CD4-positive, alpha-beta T cell treated with Interleukin-15 for 1 hour (primary cell): ENCODE data around the gene ITPRIP.
A peak's percentile ranks its signal among the peaks of the same experiment; 100 is the strongest.

ENCODE experiments used
- DNase-seq: peaks from one replicate; pipeline ENCODE4 v3.0.0-alpha.2; 2020

The ITPRIP gene

DNA sequence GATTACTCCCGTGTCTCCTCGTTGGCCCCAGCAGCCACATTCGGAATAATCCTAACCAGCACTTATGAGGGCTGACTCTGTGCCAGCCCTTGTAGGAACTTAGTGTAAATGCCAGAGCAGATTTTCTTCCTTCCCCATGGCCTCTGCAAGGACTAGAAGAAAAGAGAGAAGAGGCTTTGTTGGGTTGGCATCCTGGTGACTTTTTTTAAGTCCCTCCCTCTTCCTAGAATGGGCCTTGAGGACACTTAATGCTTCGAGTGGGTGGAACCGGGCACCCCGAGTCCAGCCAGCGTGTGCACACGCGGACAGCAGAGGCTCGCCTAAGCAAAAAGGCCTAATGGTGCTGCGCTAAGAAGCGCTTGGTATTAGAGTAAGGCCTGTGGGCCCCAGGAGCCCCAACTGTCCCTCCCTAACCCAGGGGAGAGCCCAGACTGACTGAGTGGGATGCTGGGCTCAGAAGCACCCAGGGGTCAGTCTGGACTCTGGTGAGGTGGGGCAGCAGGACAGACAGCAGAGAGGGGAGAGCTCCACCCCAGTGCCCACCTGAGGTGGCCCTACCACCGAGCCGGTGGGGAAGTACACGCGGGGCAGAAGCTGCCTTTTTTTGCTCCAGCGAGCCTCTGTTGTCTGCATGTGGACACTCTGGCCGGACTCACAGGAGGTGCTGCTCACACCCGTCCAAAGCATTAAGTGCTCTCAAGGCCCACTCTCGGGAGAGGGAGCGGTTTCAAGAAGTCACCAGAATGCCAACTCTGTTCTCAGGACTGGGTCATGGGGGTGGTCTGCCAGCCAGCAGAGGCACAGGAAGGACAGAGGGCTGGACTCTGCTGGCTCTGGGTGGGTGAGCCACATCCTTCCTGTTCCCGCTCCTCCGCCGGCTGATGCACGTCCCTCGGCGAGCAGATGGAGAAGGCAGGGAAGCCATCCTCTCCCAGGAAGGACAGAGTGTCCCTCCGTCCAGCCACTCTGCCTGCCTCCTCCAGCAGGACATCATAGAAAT lies 12.5 kb downstream of the ITPRIP start:
- no peak for DNase-seq

DNA sequence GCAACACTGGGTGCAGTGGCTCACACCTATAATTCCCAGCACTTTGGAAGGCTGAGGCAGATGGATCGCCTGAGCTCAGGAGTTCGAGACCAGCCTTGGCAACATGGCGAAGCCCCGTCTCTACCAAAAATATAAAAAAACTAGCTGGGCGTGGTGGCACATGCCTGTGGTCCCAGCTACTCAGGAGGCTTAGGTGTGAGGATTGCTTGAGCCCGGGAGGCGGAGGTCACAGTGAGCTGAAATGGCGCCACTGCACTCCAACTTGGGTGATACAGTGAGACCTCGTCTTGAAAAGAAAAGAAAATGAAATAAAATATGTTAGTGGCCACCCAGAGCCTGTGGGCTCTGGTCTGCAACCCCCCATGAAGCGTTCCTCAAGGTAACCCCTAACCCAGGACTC lies 13.3 kb downstream of the ITPRIP start:
- DNase-seq = no peak

- peak; percentile 71 for DNase-seq
Measured at GRCh38 chr10:104324221-104324686, 14.0 kb downstream of the ITPRIP start.

DNA sequence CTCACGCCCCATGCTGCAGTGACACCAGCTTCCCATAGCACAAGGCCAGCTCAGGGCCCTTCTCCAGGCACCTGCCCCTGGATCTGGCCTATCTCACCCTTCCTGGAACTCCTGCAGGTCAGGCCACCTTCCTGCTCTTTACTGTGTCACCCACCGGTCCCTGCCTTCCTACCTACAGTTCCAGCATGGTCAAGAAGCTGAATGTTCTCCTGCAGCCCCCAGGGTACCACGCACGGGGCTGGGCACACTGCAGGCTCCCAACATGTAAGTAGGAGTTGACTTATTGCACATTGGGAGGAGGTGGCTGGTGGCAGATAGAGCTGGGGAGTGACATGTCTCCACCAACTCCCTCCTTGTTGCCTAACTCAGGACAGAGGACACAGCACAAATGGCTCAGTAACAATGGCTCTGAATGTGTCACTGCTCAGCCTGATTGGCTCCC lies 14.5 kb downstream of the ITPRIP start:
- no peak for DNase-seq

DNA sequence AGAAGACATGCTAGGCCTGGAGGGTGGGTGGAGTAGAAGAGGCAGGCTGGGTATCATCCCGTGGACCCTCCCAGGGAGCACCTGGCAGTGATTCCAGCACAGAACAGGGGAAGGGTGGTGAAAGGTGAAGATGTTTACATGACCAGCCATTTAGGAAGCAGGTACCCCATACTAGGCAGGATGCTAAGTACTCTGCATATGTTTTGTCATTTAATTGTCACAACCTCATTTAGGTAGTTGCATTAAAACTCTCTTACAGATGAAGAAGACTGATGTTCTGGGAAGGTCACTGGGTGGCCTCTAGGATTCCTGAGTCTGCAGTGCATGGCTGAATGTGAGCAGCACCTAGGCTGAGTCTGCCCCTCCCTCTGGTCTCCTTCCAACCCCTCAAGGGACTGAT lies 15.2 kb downstream of the ITPRIP start:
- no peak for DNase-seq

- DNase-seq = peak; percentile 57
Measured at GRCh38 chr10:104322416-104322782, 15.9 kb downstream of the ITPRIP start.

DNA sequence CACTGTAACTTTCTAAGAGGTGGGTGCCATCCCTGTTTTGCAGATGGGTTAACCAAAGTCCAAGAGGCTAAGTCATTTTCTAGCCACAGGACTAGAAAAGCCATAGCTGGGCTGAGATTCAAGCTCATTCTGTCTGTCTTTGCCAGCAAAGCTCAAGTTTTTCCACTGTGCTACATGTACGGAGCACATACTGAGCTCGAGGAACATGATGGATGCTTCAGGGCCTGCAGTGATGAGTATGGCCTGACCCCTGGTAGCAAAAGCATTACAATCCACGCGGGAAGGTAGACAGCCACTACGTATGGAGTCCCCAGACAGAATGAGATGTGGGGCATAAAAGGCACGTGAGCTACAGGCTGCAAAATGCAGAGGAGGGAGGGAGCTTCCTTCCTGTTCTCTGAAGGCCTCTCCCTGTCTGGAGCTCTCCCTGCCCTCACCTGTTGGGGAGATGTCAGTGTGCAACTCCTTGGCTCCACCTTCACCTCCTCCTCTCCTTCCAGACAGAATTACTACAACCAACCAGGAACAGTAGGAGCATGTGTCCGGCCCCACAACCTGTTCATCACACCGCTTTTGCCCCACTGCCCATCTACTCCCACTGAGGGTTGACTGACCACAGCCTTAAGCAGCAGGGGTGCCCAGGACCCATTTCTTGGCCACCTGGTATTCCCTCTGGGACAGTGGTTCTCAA lies 16.4 kb downstream of the ITPRIP start:
- no peak for DNase-seq

DNA sequence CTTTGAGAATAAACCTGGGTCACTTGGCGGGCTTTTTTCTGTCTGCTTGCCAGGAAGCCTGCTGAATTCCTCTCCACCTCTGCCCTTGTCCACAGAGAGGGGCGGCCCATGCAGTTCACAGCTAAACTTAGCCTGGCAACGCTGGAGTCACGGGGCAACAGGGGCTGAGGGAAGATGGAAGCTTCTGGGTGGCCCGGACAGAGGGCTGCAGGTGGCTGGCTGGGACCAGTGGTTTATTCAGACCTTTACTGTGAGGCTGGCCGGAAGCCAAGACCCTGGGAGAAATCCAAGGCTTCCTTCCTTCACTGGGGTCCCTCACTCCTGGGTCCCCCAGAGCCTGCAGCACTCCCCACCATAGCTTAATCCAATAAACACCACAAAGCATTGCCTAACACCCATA lies 17.0 kb downstream of the ITPRIP start:
- no peak for DNase-seq

DNA sequence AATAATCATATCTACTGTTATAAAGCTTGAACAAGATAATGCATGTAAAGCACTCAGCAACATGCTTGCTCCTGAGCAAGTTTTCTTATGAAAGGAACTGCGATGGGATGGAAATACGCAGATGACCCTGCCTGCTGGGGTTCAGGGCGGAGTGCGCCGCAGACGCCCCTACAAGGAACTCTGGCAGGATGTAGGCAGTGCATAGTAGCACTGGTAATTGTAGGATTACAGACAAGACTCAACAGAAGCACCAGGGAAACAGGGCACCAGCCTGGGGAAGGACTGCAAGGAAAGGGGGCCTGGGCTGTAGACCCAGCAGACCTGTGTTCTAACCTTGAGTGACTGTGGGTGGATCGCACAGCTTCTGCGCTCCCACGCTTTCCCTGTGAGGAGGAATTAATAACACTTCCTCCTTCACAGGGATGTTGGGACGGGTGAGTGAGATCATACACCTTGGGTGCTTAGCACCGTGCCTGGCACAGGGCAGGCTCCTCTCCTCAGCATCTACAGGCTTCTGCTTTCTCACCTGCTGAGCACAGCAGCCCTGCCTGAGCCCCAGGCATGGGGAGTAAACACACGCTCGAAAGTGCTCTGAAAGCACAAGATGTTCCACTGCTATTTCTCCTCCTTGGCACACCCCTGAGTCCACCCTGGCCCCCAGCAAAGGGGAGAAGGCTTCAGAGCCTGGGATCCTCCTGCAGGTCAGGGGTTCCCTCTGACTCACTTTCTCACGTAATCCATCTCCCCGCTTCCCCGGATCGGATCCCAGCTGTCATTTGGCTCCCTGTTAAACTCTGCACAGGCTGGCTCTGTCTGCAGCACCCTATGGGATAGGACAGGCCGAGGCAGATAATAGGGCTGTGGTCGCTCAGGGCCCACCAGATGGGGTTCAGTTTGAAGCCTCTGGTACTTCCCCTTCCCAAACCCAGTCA lies 19.2 kb downstream of the ITPRIP start:
- no peak for DNase-seq

- DNase-seq = no peak
Measured at GRCh38 chr10:104318326-104318725, 19.9 kb downstream of the ITPRIP start.

- no peak for DNase-seq
Measured at GRCh38 chr10:104317726-104318299, 20.5 kb downstream of the ITPRIP start.

GRCh38 chr10:104317269-104317710 lies 21.0 kb downstream of the ITPRIP start:
- no peak for DNase-seq

DNA sequence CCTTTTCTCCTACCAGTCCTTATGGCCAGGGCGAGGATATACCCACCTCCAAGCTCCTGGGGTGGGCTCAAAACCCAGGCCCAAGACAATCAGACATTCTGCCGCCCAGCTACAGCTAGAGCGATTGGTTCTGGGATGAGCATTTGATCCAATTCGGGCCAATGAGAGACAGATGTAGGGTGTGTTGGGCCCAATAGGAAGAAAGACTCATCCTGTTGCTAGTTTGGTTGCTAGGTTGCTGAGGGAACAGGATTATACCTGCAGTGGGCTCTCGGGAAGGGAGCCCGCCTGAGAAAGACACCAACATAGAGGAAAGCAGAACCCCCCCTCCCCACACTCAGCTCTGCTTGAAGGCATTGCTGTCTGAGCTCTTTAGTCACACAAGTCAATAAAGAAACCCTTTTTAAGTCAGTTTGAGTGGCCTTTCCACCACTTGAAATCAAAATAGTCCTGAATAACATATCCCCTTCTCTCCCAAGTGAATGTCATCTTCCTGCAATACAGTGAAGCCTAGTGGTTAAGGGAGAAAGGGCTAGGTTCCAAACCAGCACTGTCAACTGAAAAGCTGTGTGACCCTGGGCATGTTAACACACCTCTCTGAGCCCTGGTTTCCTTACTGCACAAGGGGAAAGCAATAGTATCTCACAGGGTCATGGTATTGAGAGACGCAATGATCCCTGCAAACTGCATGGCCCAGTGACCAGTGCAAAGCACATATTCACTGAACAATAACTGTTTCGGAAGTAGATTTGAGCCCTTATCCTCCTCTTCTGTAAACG lies 21.8 kb downstream of the ITPRIP start:
- DNase-seq = no peak

- no peak for DNase-seq
Measured at GRCh38 chr10:104315486-104315921, 22.8 kb downstream of the ITPRIP start.

DNA sequence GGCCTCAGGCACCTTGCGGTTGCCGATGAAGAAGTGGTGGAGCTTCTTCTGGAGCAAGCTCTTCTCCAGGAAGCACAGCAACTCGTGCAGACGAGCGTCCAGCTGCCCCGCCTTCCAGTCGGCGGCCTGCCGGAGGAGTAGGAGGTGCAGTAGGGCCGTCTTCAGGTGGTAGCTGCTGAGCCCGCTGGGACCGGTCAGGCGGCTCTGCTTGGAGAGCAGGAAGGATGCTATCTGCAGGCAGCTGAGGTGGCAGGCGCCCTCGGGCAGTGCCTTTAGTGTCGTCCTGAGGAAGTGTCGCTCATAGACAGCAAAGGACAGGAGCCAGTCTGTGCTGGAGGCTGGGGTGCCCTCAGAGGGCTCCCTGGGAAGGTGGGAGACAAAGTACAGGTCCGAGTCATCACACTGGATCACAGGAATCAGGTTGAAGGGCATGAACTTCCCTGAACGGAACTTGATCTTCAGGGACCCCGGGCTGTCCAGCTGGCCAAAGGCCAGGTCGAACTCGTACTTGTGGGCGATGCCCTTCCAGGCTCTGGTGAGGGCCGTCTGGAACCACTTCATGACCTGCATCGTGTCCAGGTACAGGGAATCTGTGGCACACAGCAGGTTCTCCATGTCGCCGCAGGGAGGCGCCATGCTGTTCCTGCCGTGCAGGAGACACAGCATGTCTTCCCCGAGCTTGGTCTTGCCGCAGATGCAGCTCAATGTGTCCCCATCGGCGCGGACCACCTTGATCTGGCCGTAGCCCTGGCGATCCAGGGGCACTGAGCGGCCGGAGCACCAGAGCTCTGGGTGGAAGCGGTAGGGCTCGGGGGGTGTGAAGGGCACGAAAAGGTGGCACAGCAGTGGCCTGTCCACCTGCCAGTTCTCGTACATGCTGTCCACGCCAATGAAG lies 23.4 kb downstream of the ITPRIP start:
- DNase-seq = no peak

DNA sequence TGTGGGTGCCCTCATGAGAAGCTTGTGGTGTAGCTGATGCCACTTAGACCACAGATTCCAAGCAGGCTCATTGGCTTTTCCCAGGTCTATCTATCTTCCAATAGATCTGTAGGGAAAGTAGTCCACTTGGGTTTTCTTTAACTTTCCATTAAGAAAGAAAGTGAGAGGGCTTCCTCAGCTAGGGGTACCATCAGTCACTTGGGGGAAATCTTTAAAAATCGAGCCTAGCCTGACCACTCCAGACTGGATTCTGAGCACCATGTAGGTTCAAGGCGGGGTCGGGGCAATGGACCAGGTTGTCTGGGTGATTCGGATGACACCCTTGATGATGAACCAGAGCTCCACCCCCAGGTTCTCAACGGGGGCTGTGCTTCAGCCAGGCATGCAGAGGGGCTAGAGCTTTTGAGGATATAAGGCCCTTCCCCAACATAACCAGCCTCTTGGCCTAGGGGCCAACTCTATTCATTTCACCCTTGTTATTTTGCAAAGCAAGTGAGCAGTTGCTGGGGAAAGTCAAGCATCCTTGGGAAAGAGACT lies 27.0 kb downstream of the ITPRIP start:
- DNase-seq = no peak

DNA sequence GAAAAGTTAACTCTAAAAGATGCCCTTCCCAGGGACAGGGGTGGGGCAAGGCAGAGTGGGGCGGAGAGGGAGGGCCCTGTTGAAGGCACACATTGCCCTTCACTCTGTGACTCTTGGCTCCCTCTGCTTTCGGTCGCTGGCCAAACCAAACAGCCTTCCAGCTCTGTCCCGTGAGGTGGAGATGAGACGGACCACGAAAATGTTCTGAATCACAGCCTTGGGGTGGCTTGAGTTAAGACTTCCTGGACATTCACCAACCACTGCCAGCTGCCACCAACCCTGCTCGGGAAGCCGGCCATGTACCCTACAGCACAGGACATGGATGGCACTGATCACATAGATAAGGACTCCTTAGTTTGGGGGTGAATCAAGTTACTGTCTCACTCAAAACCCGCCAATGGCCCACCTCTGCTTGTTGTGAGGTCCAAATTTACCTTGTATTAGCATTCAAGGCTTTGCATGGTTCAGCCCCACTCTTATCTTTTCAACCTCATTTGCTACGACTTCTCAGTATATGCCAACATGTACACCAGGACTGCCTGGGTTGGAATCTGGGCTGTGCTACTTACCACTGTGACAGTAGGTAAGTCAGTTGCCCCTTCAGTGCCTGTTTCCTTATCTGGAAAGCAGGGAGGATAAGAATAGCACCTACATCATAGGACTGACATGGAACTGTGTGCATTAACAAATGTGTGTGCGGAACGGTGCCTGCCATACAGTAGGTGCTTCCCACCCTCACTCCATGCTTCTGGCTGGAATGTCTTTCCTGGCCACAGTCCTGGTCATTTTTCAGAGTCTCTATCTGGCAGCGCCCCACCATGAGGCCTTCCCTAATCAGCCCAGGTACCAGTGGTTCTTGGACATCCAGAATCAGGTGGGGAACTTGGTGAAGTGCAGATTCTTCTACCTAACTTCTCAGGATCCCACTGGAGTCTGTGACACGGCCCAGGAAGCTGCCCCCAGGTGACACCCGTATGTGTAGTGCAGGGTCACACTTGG lies 28.0 kb downstream of the ITPRIP start:
- DNase-seq = no peak

DNA sequence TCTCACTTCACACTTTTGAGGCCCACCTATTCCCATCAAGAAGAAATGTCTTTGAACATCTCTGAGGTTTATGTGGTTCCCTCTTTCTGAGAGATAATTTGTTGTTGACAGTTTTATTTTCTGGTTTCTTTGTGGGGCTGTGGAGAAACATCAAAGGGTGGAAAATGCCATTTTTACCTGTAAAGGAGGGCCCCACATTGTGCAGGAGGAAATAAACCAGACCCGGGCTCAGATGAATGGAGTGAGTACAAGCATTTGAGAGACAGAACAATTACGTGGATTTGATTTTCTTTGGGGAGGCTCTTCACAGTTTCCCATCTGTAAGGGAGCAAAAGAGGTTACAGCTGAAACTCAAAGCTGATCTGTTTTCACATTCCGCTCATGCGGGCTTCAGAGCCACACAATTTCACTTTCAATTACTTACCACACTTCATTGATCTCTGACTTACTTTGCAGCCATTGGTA lies 29.8 kb downstream of the ITPRIP start:
- no peak for DNase-seq
